Fibroblast of pulmonary artery (primary cell): ENCODE measurements around the gene LPP.

Experiments
- DNase-seq: peaks from one replicate; pipeline ENCODE4 v3.0.0-alpha.2; 2010; ENCODE audit warnings: low read depth
- H3K4me3 ChIP-seq: replicated peaks from 2 replicates; pipeline ENCODE4 v1.5.1; 2011; ENCODE audit warnings: low read depth, mild to moderate bottlenecking, control low read depth, low read length, moderate library complexity
- TF ChIP-seq, protein P1 (sequence below): IDR thresholded peaks from 2 replicates; pipeline ENCODE4 v1.5.1; 2011; ENCODE audit warnings: mild to moderate bottlenecking, control low read depth, low read length, inconsistent platforms; ENCODE audit errors: missing control alignments

The LPP gene

DNA sequence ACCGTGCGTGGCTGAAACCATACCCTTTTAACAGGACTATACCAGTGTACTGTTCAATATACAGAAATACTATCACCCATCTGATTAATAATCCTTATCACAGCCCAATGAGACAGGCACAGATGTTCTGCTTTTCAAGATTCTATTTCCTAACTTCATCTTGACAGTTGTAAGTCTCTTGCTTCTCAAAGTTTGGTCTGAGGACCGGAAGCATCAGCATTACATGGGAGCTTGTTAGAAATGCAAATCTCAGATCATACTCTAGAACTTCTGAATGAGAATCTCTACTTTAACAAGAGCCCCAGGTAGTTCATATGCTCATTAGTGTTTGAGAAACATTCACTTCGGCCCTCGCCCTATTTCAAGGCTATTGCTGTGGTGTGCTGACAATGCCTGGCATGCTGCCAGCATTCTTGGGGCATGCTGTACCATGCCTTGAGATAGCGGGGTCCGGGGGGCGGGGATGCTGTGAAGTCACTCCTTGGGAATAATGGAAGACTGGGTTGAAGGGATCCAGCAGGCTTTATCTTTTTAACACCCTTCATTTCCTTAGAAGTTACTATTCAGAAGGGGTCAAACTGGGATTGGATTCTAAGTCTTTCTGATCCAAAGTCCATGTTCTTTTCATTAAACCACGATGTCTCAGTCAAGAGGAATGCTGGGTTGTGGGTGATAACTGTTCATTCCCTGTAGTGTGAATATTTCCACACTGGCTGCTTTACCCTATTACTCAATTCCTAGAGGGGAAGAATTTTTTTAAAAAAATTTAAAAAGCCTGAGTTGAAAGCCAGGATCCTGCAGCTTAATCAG is 194.7 kb downstream of the LPP start:
- TF ChIP-seq, protein P1, sequence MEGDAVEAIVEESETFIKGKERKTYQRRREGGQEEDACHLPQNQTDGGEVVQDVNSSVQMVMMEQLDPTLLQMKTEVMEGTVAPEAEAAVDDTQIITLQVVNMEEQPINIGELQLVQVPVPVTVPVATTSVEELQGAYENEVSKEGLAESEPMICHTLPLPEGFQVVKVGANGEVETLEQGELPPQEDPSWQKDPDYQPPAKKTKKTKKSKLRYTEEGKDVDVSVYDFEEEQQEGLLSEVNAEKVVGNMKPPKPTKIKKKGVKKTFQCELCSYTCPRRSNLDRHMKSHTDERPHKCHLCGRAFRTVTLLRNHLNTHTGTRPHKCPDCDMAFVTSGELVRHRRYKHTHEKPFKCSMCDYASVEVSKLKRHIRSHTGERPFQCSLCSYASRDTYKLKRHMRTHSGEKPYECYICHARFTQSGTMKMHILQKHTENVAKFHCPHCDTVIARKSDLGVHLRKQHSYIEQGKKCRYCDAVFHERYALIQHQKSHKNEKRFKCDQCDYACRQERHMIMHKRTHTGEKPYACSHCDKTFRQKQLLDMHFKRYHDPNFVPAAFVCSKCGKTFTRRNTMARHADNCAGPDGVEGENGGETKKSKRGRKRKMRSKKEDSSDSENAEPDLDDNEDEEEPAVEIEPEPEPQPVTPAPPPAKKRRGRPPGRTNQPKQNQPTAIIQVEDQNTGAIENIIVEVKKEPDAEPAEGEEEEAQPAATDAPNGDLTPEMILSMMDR: no peak
- H3K4me3 ChIP-seq: no peak overlapping the region
- peak; percentile 97 for DNase-seq

DNA sequence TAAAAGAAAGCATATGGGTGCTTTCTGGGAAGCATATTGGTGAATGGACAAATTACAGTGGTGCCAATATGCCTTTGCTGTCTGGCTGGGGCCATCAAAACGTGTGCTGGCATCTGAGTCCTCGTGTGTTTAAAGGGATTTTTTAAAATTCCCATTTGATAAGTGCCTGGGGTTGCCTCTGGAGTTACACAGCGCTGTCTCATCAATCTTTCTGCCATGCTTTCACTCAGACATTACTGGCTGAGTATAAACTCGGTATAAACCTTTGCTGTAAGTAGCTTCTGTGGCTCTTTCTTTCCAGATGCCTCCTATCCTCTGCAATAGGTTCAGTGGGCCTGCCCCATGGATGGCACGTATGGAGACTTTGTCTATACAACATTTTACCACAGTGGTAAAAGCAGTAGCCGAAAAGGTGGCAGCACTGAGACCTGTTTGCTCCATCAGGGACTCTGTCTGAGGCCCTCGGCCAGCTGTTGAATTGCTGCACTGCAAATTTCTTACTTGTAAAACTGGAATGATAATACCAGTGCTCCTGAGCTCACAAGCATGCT is 195.5 kb downstream of the LPP start:
- peak; percentile 43 for DNase-seq
- H3K4me3 ChIP-seq: no peak overlapping the region
- TF ChIP-seq, protein P1: peak; percentile 23

DNA sequence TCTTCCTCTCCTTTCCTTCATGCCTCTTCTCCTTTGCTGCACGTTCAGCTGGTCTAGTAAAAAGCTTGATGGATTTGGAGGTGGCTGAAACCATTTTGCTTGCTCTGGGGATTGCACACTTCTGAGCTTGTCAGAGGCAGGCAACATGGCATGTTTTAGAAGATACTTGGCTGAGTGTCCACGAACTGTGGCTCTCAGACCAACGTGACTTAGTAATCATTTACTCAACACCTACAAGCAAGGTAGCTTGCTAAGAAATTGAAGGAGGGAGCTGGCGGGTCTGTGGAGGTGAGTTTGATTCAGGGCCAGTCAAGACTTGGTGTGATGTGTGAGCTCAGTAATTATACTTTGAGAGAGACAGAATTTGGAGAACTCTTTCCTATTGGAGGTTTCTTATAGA is 196.0 kb downstream of the LPP start:
- no peak for DNase-seq
- TF ChIP-seq, protein P1: no peak
- no peak overlapping the region for H3K4me3 ChIP-seq

DNA sequence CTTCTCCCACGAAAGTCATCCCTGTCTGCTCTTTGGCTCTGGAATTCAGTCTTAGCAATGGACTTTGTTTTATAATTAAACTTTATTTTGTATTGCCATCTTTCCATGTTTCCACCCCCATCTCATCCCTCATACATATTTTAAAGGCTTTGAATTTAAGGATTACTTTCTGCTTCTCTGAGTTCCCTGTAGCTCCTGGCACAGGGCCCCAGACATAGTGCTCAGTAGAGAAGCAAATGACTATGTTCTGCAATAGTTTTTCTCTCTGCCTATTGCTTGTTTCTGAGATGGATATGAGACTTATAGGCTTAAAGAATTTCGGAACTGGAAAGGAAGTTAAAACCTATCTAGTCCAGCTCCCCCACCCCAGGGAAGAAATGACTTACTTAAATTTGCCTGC is 197.0 kb downstream of the LPP start:
- TF ChIP-seq, protein P1: no peak
- no peak for DNase-seq
- H3K4me3 ChIP-seq: no peak overlapping the region

GRCh38 chr3:188351648-188352047 is 197.7 kb downstream of the LPP start:
- TF ChIP-seq, protein P1: no peak
- DNase-seq: no peak

GRCh38 chr3:188352196-188352927 is 198.4 kb downstream of the LPP start:
- DNase-seq: no peak
- H3K4me3 ChIP-seq: no peak overlapping the region
- TF ChIP-seq, protein P1: no peak

More at GRCh38 chr3:188351648-188352047, 197.7 kb downstream of the LPP start:
- no peak overlapping the region for H3K4me3 ChIP-seq
